Glomerular visceral epithelial cell (primary cell): ENCODE results near the gene SMTNL1.
A peak's percentile ranks its signal among the peaks of the same experiment; 100 is the strongest.

Experiments
- DNase-seq: peaks from one replicate; pipeline ENCODE4 v3.0.0-alpha.2; 2016; ENCODE audit errors: extremely low spot score

The SMTNL1 gene, protein sequence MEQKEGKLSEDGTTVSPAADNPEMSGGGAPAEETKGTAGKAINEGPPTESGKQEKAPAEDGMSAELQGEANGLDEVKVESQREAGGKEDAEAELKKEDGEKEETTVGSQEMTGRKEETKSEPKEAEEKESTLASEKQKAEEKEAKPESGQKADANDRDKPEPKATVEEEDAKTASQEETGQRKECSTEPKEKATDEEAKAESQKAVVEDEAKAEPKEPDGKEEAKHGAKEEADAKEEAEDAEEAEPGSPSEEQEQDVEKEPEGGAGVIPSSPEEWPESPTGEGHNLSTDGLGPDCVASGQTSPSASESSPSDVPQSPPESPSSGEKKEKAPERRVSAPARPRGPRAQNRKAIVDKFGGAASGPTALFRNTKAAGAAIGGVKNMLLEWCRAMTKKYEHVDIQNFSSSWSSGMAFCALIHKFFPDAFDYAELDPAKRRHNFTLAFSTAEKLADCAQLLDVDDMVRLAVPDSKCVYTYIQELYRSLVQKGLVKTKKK

DNA sequence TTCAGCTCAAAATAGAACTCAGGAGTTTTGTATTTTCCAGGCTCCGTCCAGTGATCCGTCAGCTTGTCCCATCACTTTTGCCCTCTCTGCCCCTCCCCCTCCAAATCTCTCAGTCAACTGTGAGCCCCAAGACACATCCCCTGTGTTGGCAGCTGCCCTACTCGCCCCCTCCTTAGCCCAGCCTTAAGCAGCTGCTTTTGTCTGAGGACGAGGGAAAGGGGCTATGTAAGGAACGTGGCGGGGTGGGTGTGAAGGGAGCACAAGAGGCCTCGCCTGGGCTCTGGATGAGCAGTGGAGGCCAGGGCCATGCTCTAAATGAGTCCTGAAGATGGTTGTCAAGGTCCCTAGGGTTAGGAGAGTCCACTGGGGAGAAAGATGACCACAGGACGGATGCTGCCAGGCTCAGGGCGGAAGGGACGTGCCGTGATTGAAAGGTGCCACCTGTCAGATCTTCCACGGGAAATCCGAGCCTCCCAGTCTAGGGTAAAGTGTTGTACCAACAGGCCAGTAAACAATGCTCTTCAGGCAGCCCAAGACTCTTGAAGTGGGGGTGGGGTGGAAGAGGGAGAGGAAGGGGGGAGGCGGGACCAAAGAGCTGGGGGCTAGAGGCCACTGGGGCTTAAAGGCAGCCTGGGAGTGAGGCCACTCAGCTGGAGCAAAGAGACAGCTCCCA is at the start of gene SMTNL1:
Gene SMTNL1 (plus strand): TSS at position 649 of the 673 bp plus-strand sequence. CDS start 5,048 bp downstream, outside the sequence.
- DNase-seq: no peak

- no peak for DNase-seq
Observed at GRCh38 chr11:57487920-57488659, 49.3 kb upstream of the SMTNL1 start.

DNA sequence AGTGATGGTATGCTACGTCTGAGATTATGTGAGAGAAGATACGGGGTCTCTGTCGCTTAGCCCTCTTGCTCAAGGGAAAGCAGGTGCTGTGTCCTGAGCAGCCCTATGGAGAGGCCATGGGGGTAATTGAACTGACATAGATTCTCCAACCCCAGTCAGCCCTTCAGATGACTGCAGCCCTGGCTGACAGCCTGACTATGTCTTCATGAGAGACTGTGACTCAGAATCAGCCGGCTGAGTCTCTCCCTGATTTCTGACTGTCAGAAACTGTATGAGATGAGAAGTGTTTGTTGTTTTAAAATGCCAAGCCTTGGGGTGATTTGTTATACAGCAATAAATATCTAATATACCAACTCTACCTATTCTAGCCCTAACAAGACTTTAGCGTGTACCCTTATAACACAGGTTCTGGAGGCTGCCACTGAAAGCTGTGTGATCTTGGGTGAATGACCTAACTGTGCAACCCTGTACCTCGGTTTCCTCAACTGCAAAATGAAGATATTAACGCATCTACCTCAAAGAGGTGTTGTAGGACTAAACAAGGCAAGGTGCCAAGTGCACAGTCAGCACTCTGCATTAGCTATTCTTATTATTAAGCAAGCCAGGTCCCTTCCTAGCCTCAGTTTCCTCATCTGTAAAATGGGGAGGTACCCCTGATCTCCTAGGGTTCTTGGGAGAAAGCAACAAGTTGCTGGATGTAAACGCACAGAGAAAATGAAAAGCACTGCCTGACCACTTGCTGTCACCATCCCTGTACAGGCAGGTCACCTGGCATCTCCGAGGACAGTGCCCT is 46.7 kb upstream of the SMTNL1 start:
- no peak for DNase-seq

- DNase-seq: peak; percentile 20
Observed at GRCh38 chr11:57491371-57492061, 45.9 kb upstream of the SMTNL1 start.

DNA sequence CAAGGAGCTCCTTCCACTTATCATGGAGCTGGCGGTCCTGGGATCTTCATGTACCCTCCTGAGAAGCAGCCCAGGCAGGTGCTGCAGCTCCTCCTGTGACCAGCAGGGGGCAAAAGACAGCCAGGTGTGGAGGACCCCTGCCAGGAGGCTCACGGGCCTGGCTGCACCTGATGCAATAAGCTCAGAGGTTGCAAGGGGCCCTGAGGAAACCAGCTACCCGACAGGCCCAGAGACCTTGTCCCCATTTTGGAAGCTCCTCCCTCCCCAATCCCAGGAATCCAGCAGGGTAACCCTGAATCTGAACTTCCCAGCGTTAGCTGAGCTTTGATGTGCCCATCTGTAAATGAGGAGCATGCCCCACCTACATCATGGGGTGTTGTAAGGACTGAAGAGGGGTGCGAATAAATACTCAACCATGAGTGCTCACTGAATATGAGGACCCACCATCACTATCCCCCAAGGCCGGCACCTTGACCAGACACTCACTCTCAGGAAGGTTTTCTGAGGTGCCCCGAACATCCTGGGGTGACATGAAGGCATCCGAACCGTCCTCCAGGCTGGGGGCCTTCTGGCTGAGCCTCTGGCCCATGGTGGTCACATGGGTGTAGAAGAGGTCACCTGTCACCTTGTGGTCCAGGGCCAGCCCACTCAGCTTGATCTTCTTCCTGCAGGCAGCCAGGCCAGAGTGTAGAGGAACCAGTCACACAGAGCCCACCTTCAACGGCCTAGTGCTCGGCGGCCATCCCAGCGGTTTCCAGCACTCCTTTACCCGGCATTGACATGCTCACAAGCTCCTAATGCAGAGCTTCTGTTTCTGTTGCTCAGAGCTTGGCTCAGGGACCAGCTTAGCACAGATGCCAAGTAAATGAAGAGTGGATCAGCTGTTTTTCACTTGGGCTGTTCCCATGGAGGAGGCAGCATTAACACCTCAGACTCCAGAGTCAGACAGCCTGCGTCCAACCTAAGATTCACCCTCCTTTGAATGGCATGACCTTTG is 43.6 kb upstream of the SMTNL1 start:
- peak; percentile 40 for DNase-seq

GRCh38 chr11:57496109-57496820 is 41.1 kb upstream of the SMTNL1 start:
- no peak for DNase-seq

GRCh38 chr11:57497303-57498247 is 39.8 kb upstream of the SMTNL1 start:
- no peak for DNase-seq

DNA sequence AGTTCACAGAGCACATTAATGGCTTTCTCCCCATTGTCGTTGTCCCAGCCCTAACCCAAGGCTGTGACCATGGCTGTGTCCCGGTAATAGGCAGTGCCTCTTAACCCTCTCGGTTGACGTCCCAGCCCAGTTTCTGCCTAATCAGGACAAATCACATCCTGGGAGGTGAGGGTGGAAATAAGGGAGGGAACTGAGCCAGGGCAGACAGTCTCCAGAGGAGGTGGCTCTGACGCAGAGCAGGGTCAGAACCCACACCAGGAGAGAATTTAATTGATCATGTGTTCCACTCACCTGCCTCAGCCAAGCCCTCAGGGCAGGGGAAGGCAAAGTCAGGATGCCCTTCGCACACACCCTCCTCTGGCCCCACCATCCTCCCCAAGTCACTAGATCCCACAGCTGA is 38.9 kb upstream of the SMTNL1 start:
- DNase-seq: no peak

- DNase-seq: peak; percentile 83
Observed at GRCh38 chr11:57499413-57499982, 37.9 kb upstream of the SMTNL1 start.

DNA sequence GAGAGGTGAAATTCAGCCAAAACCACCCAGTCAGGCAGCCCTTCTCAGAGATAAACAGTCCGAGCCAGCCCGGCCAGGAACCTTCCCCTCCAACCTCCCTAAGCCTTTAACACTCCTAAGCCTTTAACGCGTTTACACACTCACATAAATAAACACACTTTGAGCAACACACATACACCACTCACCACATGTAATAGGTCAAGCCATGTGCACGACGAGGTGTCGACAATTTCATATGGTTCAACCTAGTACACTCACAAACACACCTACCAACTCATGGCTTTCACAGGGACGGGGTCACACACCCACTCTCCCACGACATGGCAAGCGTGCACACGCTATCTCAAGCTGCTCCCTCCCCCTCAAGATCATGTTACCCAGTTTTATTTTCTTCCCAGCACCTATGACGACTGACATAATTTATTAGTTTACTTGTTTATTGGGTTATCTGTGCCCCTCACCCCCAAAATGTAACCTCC is 37.4 kb upstream of the SMTNL1 start:
- no peak for DNase-seq

DNA sequence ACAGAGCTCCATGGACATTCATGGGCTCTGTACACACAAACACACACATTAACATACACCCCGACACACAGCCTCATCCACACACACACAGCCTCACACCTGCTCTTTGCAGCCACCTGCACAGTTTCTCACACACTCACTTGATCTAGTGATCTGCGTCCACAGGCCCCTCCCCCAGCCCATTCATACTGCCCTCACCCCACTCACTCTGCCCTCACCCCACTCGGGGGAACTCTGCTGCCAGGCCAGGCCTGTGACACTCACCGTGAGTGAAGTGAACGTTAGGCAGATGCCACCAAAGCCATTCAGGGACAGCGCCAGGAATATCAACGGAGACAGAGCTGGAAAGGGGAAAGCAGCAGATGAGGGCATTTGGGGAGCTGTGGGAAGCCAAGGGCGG is 36.9 kb upstream of the SMTNL1 start:
- DNase-seq: no peak

- DNase-seq: no peak
Observed at GRCh38 chr11:57500926-57501325, 36.5 kb upstream of the SMTNL1 start.

GRCh38 chr11:57501953-57502352 is 35.4 kb upstream of the SMTNL1 start:
- DNase-seq: no peak

DNA sequence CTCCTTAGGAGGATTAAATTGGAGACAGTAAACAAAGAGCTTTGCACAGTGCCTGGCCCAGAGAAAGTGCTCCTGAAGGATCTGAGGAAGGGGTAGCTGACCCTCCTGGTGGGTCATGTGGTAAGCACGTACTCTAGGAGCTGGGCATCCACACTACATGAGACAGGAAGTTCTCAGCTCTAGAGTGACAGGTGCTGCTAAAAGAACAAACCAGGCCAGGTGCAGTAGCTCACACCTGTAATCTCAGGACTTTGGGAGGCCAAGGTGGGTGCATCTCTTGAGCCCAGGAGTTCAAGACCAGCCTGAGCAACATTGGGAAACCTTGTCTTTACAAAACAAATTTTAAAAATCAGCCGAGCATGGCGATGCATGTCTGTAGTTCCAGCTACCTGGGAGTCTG is 35.0 kb upstream of the SMTNL1 start:
- DNase-seq: no peak

GRCh38 chr11:57502870-57503269 is 34.5 kb upstream of the SMTNL1 start:
- DNase-seq: no peak

GRCh38 chr11:57504511-57504910 is 32.9 kb upstream of the SMTNL1 start:
- no peak for DNase-seq

DNA sequence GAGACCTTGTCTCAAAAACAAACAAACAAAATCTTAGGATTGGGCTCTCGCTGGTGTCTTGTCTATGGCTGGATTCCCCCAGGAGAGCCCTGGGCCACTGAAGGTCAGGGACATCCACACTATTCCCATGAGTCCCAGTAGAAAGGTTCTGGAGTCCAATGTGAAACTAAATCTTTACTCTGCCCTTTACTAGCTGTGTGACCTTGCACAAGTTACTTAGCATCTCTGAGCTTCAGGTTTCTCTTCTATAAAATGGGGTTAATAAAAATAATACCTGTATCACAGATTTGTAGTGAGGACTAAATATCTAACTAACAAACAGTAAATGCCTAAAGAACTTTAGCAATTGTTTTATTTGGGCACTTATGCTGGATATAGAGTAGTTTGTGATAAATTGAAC is 30.9 kb upstream of the SMTNL1 start:
- no peak for DNase-seq
